ENCODE data around the gene MRO.
"Not testable (repeated sequence)": the region's sequence is repeated elsewhere in the genome, so short reads cannot be mapped to it uniquely, and the experiment has no call there.

The MRO gene

GRCh38 chr18:50833496-50833895 is 13.7 kb upstream of the MRO start:
- DNase-seq (ENCODE audit: low spot score), result not testable (repeated sequence)

GRCh38 chr18:50832754-50833153 is 12.9 kb upstream of the MRO start:
- no peak for DNase-seq (ENCODE audit: low spot score)

DNA sequence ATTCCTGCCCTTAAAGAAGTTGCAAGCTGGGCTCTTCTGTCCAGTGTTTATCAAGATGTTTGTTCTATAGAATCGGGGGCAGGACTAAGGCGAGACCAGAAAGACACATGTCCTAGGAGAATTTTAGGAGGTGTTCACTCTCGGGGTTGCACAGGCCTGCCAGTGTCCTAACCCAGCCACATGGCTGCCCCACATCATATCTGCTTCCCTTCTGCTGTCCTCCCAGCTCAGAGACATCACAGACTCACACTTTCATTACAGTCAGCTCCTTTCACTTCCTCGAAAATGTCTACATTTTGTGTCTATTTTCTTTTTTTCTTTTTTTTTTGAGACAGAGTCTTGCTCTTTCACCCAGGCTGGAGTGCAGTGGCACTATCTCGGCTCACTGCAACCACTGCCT is 10.7 kb upstream of the MRO start:
- no peak for DNase-seq (ENCODE audit: low spot score)

- DNase-seq (ENCODE audit: low spot score), result no peak
Measured at GRCh38 chr18:50829644-50830043, 9.8 kb upstream of the MRO start.

DNA sequence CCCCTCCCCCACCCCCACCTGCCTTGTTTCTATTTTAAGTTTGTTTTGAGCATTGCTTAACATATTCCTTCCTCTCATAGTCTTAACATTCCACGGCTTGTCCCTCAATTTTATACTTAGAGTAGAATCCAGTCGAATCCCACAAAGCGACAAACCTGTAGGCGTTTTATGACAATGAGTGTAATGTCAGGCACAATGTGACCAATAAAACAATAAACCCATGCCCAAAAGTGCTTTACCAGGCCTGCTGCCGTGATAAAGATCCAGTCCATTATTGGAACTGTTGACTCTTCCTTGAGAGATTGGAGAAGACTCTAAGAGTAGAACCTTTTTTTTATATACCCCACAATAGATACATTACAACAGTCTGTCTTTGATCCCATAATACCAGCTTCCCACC is 6.2 kb upstream of the MRO start:
- no peak for DNase-seq (ENCODE audit: low spot score)

GRCh38 chr18:50825621-50826020 is 5.8 kb upstream of the MRO start:
- no peak for DNase-seq (ENCODE audit: low spot score)

DNA sequence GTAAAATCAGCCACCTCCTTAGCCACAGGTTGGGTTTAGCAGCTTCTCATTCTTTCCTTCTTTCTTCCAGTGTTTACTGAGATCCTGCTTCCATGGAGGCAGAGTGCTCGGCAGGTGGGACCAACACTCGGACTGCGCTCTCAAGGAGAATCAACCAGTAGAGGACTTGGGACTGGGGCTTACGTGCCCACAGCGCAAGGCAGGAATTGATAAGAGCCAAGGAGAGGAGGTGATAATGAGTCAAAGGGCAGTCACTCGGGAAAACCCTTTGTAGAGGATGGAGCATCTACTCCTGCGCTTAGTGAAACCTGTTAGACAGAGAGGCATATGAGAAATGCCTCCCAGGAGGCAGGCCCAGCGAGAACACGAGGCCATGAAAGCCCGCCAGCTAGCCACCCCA is 2.9 kb upstream of the MRO start:
- DNase-seq (ENCODE audit: low spot score), result no peak

- no peak for DNase-seq (ENCODE audit: low spot score)
Measured at GRCh38 chr18:50820901-50821520, 1.2 kb upstream of the MRO start.

DNA sequence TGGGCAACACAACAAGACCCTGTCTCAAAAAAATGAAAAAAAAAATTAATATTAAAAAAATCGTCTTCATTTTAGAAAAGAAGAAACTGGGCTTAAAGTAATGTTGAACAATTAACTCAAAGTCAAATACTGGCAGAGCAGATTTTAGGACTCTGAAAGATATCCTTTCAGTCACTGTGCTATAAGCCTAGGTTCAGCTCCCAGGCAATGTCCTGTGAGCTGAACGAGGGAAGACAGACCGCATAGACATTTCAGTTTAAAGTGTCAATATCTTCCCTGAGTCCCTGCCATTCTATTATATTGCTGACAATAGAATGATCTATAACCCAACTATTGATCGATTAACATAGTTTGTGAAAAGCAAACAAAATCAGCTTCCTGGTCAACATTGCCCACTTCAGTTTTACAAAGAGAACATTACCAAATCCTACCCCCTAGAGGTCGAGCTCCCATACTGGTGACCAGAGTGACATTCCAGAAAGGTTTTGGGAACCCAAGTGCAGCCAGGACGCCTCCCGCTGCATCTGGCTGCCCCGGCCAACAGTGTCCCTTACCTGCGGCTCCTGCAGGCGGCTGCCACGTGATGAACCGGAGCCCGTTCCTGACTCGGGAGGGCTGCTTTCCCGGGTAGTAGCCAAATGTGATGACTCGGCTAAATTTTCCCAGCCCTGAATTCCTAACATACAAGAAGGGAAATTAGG is 639 bp downstream of the MRO start:
- peak; percentile 13 for DNase-seq (ENCODE audit: low spot score)

DNA sequence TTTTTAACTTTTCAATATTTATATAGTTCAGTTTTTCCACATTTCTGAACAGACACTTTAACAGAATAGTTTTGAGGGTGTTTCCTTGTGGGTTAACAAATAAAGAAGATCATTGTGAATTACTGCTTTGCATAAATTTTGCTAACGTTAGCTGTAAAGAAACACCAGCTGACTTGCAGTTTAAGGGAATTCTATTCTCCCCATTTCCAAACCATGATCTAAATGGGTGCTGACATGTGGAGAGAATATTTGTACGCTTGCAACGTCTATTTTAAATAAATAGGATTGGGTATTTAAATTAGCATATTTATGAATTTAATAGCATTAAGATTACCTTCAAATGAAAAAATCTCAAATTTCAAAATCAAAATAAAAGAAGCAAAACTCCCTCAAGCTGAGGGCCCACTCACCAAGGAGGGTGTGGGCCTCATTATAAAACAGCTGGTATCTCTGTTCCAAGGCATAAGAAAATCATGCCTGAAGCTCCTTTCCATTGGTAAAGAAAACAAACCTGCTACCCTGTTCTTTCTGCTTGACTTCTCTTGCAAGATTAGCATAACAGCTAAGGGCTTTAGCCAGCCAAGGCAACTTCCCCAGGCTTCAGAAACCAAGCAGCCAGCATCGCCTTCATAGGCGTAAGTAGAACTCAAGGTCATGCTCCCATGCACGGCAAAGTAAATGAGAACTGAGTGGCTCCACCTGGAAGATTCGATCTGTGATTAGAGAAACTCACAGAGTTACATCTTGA is 3.2 kb downstream of the MRO start:
- DNase-seq (ENCODE audit: low spot score), result no peak

DNA sequence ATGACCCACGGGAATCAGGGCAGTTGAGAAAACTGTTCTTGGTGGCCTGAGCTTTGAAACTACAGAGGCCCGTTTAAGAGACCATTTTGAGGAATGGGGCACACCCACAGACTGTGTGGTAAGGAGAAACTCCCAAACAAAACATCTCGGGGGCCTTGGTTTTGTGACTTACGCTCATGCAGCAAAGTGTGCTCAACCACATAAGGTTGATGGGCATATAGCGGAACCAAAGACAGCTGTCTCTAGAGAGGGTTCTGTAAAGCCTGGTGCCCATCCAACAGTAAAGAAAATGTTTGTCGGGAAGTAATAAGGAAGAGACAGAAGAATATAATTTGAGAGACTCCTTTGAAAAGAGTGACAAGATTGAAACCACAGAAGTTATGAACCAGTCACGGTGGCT is 5.4 kb downstream of the MRO start:
- no peak for DNase-seq (ENCODE audit: low spot score)

DNA sequence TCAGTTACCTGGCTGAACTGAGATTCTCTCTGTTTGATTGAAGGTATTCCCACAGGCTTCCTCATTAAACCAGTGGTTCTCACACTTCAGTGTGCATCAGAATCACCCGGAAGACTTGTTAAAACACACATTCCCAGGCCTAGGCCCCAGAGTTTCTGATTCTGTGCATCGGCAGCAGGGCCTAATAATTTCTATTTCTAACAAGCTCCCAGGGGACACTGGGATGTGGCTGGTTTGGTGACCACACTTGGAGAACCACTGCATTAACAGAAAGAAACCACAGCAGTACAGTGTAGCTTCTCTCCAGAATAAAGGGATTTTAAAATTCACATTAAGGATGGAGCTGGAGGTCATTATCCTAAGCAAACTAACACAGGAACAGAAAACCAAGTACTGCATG is 6.5 kb downstream of the MRO start:
- DNase-seq (ENCODE audit: low spot score), result no peak

DNA sequence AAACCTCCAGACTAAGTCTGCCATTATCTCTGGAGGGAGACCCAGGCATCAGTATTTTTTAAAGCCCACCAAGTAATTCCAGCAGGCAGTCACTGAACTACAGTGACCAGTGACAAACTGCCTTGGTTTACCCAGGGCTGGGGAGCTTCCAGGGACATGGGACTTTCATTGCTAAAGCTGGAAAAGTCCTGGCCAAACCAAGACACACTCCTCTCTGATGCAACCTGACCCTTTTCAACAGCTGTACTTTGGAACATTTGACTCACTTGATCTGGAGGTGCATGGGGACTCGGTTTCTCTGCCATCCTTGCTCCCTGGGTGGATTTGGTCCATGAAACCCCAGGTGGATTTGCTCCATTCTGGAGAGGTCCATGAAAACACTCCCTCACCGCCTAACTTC is 7.0 kb downstream of the MRO start:
- no peak for DNase-seq (ENCODE audit: low spot score)

DNA sequence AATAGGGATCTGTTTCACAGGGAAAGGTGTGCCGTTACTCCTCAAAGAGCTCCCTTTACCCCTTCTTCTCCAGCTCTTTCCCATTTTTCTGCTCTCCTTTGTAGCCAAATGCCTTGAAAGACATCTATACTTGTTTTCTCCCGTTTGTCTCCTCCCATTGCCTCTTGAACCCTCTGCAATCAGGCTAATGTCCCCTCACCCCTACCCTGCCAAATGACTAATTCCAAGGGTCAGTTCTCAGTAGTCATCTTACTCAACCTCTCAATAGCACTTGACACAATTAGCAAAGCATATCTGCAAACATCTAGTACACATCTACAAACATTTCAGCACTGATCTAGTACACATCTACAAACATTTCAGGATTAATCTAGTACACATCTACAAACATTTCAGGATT is 12.6 kb downstream of the MRO start:
- no peak for DNase-seq (ENCODE audit: low spot score)

DNA sequence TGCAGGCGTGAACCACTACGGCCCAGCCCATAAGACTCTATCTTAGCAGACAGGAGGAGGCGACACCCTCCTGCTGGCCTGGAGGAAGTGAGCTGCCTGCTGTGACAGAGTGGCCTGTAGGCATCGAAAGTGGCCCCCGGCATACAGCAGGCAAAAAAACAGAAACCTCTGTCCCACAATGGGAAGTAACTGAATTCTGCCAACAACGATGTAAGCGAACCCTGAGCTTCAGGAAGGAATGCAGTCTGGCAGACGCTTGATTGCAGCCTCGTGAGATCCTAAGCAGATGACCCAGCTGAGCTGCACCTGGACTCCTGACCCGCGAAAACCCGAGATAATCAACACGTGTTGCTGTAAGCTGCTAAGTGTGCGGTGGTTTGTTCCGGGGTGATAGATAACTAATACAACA is 13.6 kb downstream of the MRO start:
- DNase-seq (ENCODE audit: low spot score), result no peak

DNA sequence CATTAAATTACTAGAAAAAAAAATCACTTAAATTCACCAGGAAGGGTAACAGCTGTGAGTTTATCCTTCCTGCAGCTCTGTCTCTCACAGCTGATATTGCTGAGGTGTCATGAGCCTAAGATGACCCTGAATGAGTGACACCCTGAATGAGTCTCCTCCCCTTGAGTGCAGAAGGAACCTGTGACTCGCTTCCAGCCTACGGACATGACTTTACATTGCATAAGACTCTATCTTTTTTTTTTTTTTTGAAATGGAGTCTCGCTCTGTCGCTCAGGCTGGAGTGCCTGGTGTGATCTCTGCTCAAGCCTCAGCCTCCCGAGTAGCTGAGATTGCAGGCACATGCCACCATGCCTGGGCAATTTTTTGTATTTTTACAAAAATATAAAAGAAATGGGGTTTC is 14.1 kb downstream of the MRO start:
- DNase-seq (ENCODE audit: low spot score), result no peak

- no peak for DNase-seq (ENCODE audit: low spot score)
Measured at GRCh38 chr18:50803592-50803991, 16.2 kb downstream of the MRO start.

- no peak for DNase-seq (ENCODE audit: low spot score)
Measured at GRCh38 chr18:50802141-50802540, 17.7 kb downstream of the MRO start.

GRCh38 chr18:50797142-50797541 is 22.7 kb downstream of the MRO start:
- DNase-seq (ENCODE audit: low spot score), result no peak

GRCh38 chr18:50796495-50796894 is 23.3 kb downstream of the MRO start:
- DNase-seq (ENCODE audit: low spot score), result no peak

DNA sequence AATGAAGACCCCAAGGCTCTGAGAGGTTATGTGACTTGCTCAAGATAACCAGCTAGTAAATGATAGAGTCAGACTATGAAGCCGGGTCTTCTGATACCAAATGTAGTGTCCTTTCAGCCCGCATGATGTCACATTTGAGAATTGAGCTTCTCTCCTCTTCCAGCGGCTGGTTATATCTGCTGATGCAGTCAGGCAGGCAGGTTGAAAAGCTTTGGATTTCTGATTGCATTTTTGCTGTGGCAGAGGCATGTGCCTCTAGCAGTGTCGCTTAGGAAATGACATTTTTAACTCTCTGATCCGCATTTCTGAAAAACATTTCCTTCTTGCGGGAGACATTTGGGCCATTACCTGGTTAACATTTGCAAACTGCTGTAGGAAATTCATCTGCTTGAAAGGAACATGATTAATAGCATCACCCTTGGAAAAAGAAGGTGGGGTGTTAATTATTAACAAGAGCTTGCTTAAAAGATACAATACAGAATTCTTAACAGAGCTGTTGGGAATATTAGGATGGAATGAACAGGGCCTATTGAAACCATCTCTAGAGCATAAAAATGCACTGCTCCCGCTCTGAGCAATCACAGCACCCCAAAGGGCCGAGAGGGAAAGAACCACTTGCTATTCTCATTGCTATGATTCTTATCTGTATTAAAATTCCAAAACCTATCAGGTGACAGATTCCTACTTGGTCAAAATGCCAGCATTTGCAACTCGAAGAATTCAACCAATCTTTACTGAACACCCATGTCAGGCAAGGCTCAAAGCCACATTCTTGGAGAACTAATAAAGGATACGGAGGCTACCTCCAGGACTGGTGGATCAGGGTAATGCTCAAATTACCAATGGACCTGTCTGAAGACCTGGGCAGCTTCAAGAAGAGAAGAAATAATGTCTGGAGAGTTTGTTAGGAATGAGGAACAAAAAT is 25.9 kb downstream of the MRO start:
- DNase-seq (ENCODE audit: low spot score), result no peak

GRCh38 chr18:50792885-50793284 is 26.9 kb downstream of the MRO start:
- DNase-seq (ENCODE audit: low spot score), result no peak

Measured in AG08395 (cell line).